Activated CD4-positive, alpha-beta T cell treated with anti-CD3 and anti-CD28 coated beads for 4 hours (primary cell): ENCODE results near the gene LZTR1.
"Not testable (repeated sequence)": the region's sequence is repeated elsewhere in the genome, so short reads cannot be mapped to it uniquely, and the experiment has no call there.

ENCODE experiments used
- DNase-seq, 2 donors: peaks; one replicate each; pipeline ENCODE4 v3.0.0-alpha.2; 2020

The LZTR1 gene

GRCh38 chr22:21020802-21021429 lies 38.8 kb downstream of the LZTR1 start:
- DNase-seq: no peak

- no peak for DNase-seq
Observed at GRCh38 chr22:21022507-21022906, 40.4 kb downstream of the LZTR1 start.

- no peak for DNase-seq
Observed at GRCh38 chr22:21022955-21023614, 41.0 kb downstream of the LZTR1 start.

- no peak for DNase-seq
Observed at GRCh38 chr22:21025266-21025665, 43.2 kb downstream of the LZTR1 start.

GRCh38 chr22:21025763-21026755 lies 44.0 kb downstream of the LZTR1 start:
- DNase-seq: no peak

- DNase-seq: no peak
Observed at GRCh38 chr22:21026783-21027692, 44.9 kb downstream of the LZTR1 start.

GRCh38 chr22:21028277-21029251 lies 46.5 kb downstream of the LZTR1 start:
- DNase-seq: no peak

GRCh38 chr22:21029486-21030025 lies 47.5 kb downstream of the LZTR1 start:
- DNase-seq: no peak

GRCh38 chr22:21030032-21030431 lies 47.9 kb downstream of the LZTR1 start:
- no peak for DNase-seq

GRCh38 chr22:21030621-21031544 lies 48.8 kb downstream of the LZTR1 start:
- DNase-seq: no peak

- DNase-seq: no peak
Observed at GRCh38 chr22:21031545-21032036, 49.5 kb downstream of the LZTR1 start.

- DNase-seq: no peak
Observed at GRCh38 chr22:21032037-21032867, 50.2 kb downstream of the LZTR1 start, which contains the start of gene SLC7A4. Gene SLC7A4 (minus strand): TSS chr22:21032561. CDS start chr22:21031812, 749 bp downstream.

- no peak for DNase-seq
Observed at GRCh38 chr22:21032868-21033688, 51.0 kb downstream of the LZTR1 start.

- DNase-seq: no peak
Observed at GRCh38 chr22:21033895-21034294, 51.8 kb downstream of the LZTR1 start.

GRCh38 chr22:21034989-21035388 lies 52.9 kb downstream of the LZTR1 start:
- DNase-seq: no peak

- no peak for DNase-seq
Observed at GRCh38 chr22:21038405-21038804, 56.3 kb downstream of the LZTR1 start.

GRCh38 chr22:21039158-21039557 lies 57.1 kb downstream of the LZTR1 start:
- not testable (repeated sequence) for DNase-seq

GRCh38 chr22:21041937-21042336 lies 59.8 kb downstream of the LZTR1 start:
- DNase-seq: no peak
